ENCODE data around the gene SMARCB1.
A peak's percentile ranks its signal among the peaks of the same experiment; 100 is the strongest.

Gene SMARCB1

GRCh38 chr22:23786752-23787599, at the start of gene SMARCB1:
Gene SMARCB1 (plus strand): TSS chr22:23786966. CDS start chr22:23787170, 204 bp downstream.
- Histone ChIP-seq H3K4me3 (ENCODE audit: low read length) (peak within 1 kb of the TSS; percentile 92), H3K4me1 (ENCODE audit: insufficient read depth, low read length) (peaks cover 12% of the 10 kb centered on the region), H3K27me3 (ENCODE audit: insufficient read depth, low read length) (no peaks in the 10 kb centered on the region), H3K27ac (ENCODE audit: low read length) (peak within 1 kb of the TSS; percentile 63), H3K9me3 (ENCODE audit: insufficient read depth, low read depth, low read length) (no peaks in the 10 kb centered on the region), H3K9ac (ENCODE audit: low read depth, low read length) (peak within 1 kb of the TSS; percentile 97), H3K36me3 (ENCODE audit: insufficient read depth, low read depth, low read length) (peaks cover 20% of the 10 kb centered on the region)

- no peak overlapping the region for H3K4me3 ChIP-seq (ENCODE audit: low read length)
- H3K27me3 ChIP-seq (ENCODE audit: insufficient read depth, low read length) = no peaks in the 10 kb centered on the region
- no peak overlapping the region for H3K9ac ChIP-seq (ENCODE audit: low read depth, low read length)
- H3K36me3 ChIP-seq (ENCODE audit: insufficient read depth, low read depth, low read length) = no peaks in the 10 kb centered on the region; the same call in 1 of the 2 replicates
- H3K27ac ChIP-seq (ENCODE audit: low read length) = no peak overlapping the region
- no peaks in the 10 kb centered on the region for H3K4me1 ChIP-seq (ENCODE audit: insufficient read depth, low read length)
- no peaks in the 10 kb centered on the region for H3K9me3 ChIP-seq (ENCODE audit: insufficient read depth, low read depth, low read length)
Measured at GRCh38 chr22:23737696-23738095, 49.1 kb upstream of the SMARCB1 start.

GRCh38 chr22:23742505-23743264, 44.1 kb upstream of the SMARCB1 start:
- Histone ChIP-seq H3K27ac (ENCODE audit: low read length) (no peak overlapping the region), H3K4me3 (ENCODE audit: low read length) (no peak overlapping the region), H3K9ac (ENCODE audit: low read depth, low read length) (no peak overlapping the region)

GRCh38 chr22:23743303-23743705, 43.5 kb upstream of the SMARCB1 start:
- Histone ChIP-seq H3K36me3 (ENCODE audit: insufficient read depth, low read depth, low read length) (peaks cover 15% of the 10 kb centered on the region), H3K4me1 (ENCODE audit: insufficient read depth, low read length) (no peaks in the 10 kb centered on the region), H3K4me3 (ENCODE audit: low read length) (no peak overlapping the region), H3K27me3 (ENCODE audit: insufficient read depth, low read length) (no peaks in the 10 kb centered on the region), H3K9me3 (ENCODE audit: insufficient read depth, low read depth, low read length) (no peaks in the 10 kb centered on the region), H3K9ac (ENCODE audit: low read depth, low read length) (no peak overlapping the region), H3K27ac (ENCODE audit: low read length) (no peak overlapping the region)

More at GRCh38 chr22:23742505-23743264, 44.1 kb upstream of the SMARCB1 start:
- Histone ChIP-seq H3K27me3 (ENCODE audit: insufficient read depth, low read length) (no peaks in the 10 kb centered on the region), H3K4me1 (ENCODE audit: insufficient read depth, low read length) (no peaks in the 10 kb centered on the region), H3K9me3 (ENCODE audit: insufficient read depth, low read depth, low read length) (no peaks in the 10 kb centered on the region), H3K36me3 (ENCODE audit: insufficient read depth, low read depth, low read length) (peaks cover 15% of the 10 kb centered on the region)

GRCh38 chr22:23744001-23744400, 42.8 kb upstream of the SMARCB1 start:
- no peaks in the 10 kb centered on the region for H3K9me3 ChIP-seq (ENCODE audit: insufficient read depth, low read depth, low read length)

GRCh38 chr22:23744485-23744884, 42.3 kb upstream of the SMARCB1 start:
- Histone ChIP-seq H3K27ac (ENCODE audit: low read length) (no peak overlapping the region), H3K4me1 (ENCODE audit: insufficient read depth, low read length) (no peaks in the 10 kb centered on the region), H3K27me3 (ENCODE audit: insufficient read depth, low read length) (no peaks in the 10 kb centered on the region), H3K9me3 (ENCODE audit: insufficient read depth, low read depth, low read length) (no peaks in the 10 kb centered on the region), H3K4me3 (ENCODE audit: low read length) (no peak overlapping the region), H3K36me3 (ENCODE audit: insufficient read depth, low read depth, low read length) (peaks cover 15% of the 10 kb centered on the region), H3K9ac (ENCODE audit: low read depth, low read length) (no peak overlapping the region)

More at GRCh38 chr22:23744001-23744400, 42.8 kb upstream of the SMARCB1 start:
- Histone ChIP-seq H3K36me3 (ENCODE audit: insufficient read depth, low read depth, low read length) (peaks cover 15% of the 10 kb centered on the region), H3K27ac (ENCODE audit: low read length) (no peak overlapping the region), H3K4me1 (ENCODE audit: insufficient read depth, low read length) (no peaks in the 10 kb centered on the region), H3K9ac (ENCODE audit: low read depth, low read length) (no peak overlapping the region), H3K27me3 (ENCODE audit: insufficient read depth, low read length) (no peaks in the 10 kb centered on the region), H3K4me3 (ENCODE audit: low read length) (no peak overlapping the region)

GRCh38 chr22:23745791-23746190, 41.0 kb upstream of the SMARCB1 start:
- no peak overlapping the region for H3K27ac ChIP-seq (ENCODE audit: low read length)
- peaks cover 15% of the 10 kb centered on the region for H3K36me3 ChIP-seq (ENCODE audit: insufficient read depth, low read depth, low read length)
- no peaks in the 10 kb centered on the region; the same call in 1 of the 2 replicates for H3K4me1 ChIP-seq (ENCODE audit: insufficient read depth, low read length)
- no peaks in the 10 kb centered on the region for H3K9me3 ChIP-seq (ENCODE audit: insufficient read depth, low read depth, low read length)
- H3K9ac ChIP-seq (ENCODE audit: low read depth, low read length) = no peak overlapping the region
- no peaks in the 10 kb centered on the region for H3K27me3 ChIP-seq (ENCODE audit: insufficient read depth, low read length)
- no peak overlapping the region for H3K4me3 ChIP-seq (ENCODE audit: low read length)

GRCh38 chr22:23749841-23750301, 36.9 kb upstream of the SMARCB1 start:
- no peaks in the 10 kb centered on the region for H3K36me3 ChIP-seq (ENCODE audit: insufficient read depth, low read depth, low read length)
- no peaks in the 10 kb centered on the region for H3K9me3 ChIP-seq (ENCODE audit: insufficient read depth, low read depth, low read length)
- no peaks in the 10 kb centered on the region for H3K27me3 ChIP-seq (ENCODE audit: insufficient read depth, low read length)
- peak overlapping the region; percentile 71 for H3K4me3 ChIP-seq (ENCODE audit: low read length)
- H3K4me1 ChIP-seq (ENCODE audit: insufficient read depth, low read length) = no peaks in the 10 kb centered on the region; the same call in 1 of the 2 replicates
- H3K9ac ChIP-seq (ENCODE audit: low read depth, low read length) = no peak overlapping the region
- no peak overlapping the region for H3K27ac ChIP-seq (ENCODE audit: low read length)

- H3K27me3 ChIP-seq (ENCODE audit: insufficient read depth, low read length) = no peaks in the 10 kb centered on the region
- no peaks in the 10 kb centered on the region for H3K9me3 ChIP-seq (ENCODE audit: insufficient read depth, low read depth, low read length)
- H3K27ac ChIP-seq (ENCODE audit: low read length) = no peak overlapping the region
- peak overlapping the region; percentile 71 for H3K4me3 ChIP-seq (ENCODE audit: low read length)
- H3K4me1 ChIP-seq (ENCODE audit: insufficient read depth, low read length) = no peaks in the 10 kb centered on the region; the same call in 1 of the 2 replicates
- peak overlapping the region; percentile 40; the same call in 1 of the 2 replicates for H3K9ac ChIP-seq (ENCODE audit: low read depth, low read length)
- no peaks in the 10 kb centered on the region for H3K36me3 ChIP-seq (ENCODE audit: insufficient read depth, low read depth, low read length)
Measured at GRCh38 chr22:23750367-23750713, 36.4 kb upstream of the SMARCB1 start.

GRCh38 chr22:23750714-23751440, 35.9 kb upstream of the SMARCB1 start, which contains the start of gene ZNF70:
Gene ZNF70 (minus strand): TSS chr22:23751112. CDS start chr22:23745140, 5,972 bp downstream.
- no peaks in the 10 kb centered on the region for H3K9me3 ChIP-seq (ENCODE audit: insufficient read depth, low read depth, low read length)
- no peaks in the 10 kb centered on the region for H3K36me3 ChIP-seq (ENCODE audit: insufficient read depth, low read depth, low read length)
- H3K4me1 ChIP-seq (ENCODE audit: insufficient read depth, low read length) = no peaks in the 10 kb centered on the region; the same call in 1 of the 2 replicates
- peak within 1 kb of the TSS; percentile 94 for H3K27ac ChIP-seq (ENCODE audit: low read length)
- no peaks in the 10 kb centered on the region for H3K27me3 ChIP-seq (ENCODE audit: insufficient read depth, low read length)
- peak within 1 kb of the TSS; percentile 94; the same call in 1 of the 2 replicates for H3K9ac ChIP-seq (ENCODE audit: low read depth, low read length)
- peak within 1 kb of the TSS; percentile 93 for H3K4me3 ChIP-seq (ENCODE audit: low read length)

- Histone ChIP-seq H3K27ac (ENCODE audit: low read length) (peak overlapping the region; percentile 94), H3K9ac (ENCODE audit: low read depth, low read length) (peak overlapping the region; percentile 94; the same call in 1 of the 2 replicates), H3K9me3 (ENCODE audit: insufficient read depth, low read depth, low read length) (no peaks in the 10 kb centered on the region), H3K4me1 (ENCODE audit: insufficient read depth, low read length) (no peaks in the 10 kb centered on the region; the same call in 1 of the 2 replicates), H3K27me3 (ENCODE audit: insufficient read depth, low read length) (no peaks in the 10 kb centered on the region), H3K4me3 (ENCODE audit: low read length) (peak overlapping the region; percentile 93), H3K36me3 (ENCODE audit: insufficient read depth, low read depth, low read length) (no peaks in the 10 kb centered on the region)
Measured at GRCh38 chr22:23751441-23751996, 35.2 kb upstream of the SMARCB1 start.

All from iPS-20b (cell line).